ENCODE data around the gene DPP6. TPM values are rescaled to one million over a fixed set of nuclear protein-coding genes. Genes with fewer than 3 reads are reported as not detected.

Gene DPP6
- total and polyA plus RNA-seq, 2 experiments from 2014 or later: 0.20 to 0.44 TPM

DNA sequence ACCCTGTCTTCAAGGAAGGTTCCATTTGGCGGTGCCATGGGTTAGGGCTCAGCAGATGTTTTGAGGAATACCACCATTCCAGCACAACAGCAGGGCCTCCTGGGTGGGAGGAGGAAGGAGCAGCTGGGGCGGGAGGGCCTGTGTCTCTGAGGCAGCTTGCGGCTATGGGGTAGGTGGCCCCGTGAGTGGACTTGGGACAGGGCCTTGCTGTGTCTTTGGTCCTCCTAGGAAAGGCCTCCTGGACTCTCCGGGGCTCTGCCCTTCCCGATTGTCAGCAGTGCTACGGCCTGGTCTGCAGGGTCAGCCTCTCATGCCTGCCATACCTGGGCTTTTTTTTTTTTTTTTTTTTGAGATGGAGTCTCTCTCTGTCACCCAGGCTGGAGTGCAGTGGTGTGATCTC lies 854.0 kb downstream of the DPP6 start:
- Histone ChIP-seq H3K9me3 (ENCODE audit: low read depth) (no peaks in the 10 kb centered on the region), H3K4me2 (no peak overlapping the region), H3K27me3 (no peaks in the 10 kb centered on the region), H3K9me2 (replicated peaks; ENCODE audit: insufficient read depth) (no peaks in the 10 kb centered on the region), H3K27ac (no peak overlapping the region), H3K36me3 (replicated peaks; ENCODE audit: insufficient read depth, low read depth) (no peaks in the 10 kb centered on the region), H2AFZ (no peak overlapping the region), H3K4me3 (no peak overlapping the region), H3K4me1 (ENCODE audit: insufficient read depth) (no peaks in the 10 kb centered on the region), H3K79me2 (no peaks in the 10 kb centered on the region), H4K20me1 (ENCODE audit: insufficient read depth, poor library complexity, severe bottlenecking) (no peaks in the 10 kb centered on the region)
- 100% methylated on average over 6 of the region's 7 CpGs for WGBS (ENCODE audit: low lambda C conversion rate, missing lambda C conversion rate)
- DNase-seq (ENCODE audit: low spot score): no peak
- TF ChIP-seq EZH2phosphoT487 (IDR thresholded peaks at IDR 0.05; ENCODE audit: low read depth, severe bottlenecking, unreplicated experiment) (no peak), EZH2 (IDR thresholded peaks at IDR 0.05; ENCODE audit: borderline replicate concordance) (no peak)
- TF ChIP-seq, protein P1, sequence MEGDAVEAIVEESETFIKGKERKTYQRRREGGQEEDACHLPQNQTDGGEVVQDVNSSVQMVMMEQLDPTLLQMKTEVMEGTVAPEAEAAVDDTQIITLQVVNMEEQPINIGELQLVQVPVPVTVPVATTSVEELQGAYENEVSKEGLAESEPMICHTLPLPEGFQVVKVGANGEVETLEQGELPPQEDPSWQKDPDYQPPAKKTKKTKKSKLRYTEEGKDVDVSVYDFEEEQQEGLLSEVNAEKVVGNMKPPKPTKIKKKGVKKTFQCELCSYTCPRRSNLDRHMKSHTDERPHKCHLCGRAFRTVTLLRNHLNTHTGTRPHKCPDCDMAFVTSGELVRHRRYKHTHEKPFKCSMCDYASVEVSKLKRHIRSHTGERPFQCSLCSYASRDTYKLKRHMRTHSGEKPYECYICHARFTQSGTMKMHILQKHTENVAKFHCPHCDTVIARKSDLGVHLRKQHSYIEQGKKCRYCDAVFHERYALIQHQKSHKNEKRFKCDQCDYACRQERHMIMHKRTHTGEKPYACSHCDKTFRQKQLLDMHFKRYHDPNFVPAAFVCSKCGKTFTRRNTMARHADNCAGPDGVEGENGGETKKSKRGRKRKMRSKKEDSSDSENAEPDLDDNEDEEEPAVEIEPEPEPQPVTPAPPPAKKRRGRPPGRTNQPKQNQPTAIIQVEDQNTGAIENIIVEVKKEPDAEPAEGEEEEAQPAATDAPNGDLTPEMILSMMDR (IDR thresholded peaks at IDR 0.05; ENCODE audit: poor library complexity): no peak

DNA sequence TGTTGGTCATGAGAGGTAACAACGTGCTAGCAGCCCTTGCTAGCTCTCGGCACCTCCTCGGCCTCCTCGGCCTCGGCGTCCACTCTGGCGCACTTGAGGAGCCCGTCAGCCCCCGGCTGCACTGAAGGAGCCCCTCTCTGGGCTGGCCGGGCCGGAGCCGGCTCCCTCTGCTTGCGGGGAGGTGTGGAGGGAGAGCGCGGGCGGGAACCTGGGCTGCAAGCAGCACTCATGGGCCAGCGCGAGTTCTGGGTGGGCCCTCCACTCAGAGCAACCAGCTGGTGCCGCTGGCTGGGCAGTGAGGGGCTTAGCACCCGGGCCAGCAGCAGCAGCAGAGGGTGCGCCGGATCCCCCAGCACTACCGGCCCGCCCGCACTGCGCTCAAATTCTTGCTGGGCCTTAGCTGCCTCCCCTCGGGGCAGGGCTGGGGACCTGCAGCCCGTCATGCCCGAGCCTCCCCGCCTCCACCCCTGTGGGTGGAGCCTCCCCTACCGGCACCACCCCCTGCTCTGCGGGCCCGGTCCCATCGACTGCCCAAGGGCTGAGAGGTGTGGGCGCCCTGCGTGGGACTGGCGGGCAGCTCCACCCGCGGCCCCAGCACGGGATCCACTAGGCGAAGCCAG lies 854.6 kb downstream of the DPP6 start:
- no peak overlapping the region for H3K4me2 ChIP-seq
- H3K4me1 ChIP-seq (ENCODE audit: insufficient read depth): no peaks in the 10 kb centered on the region
- no peaks in the 10 kb centered on the region for H3K36me3 ChIP-seq (replicated peaks; ENCODE audit: insufficient read depth, low read depth)
- no peak for DNase-seq (ENCODE audit: low spot score)
- H2AFZ ChIP-seq: no peak overlapping the region
- H3K27me3 ChIP-seq: no peaks in the 10 kb centered on the region
- no peak for TF ChIP-seq EZH2phosphoT487 (IDR thresholded peaks at IDR 0.05; ENCODE audit: low read depth, severe bottlenecking, unreplicated experiment)
- TF ChIP-seq, protein P1 (IDR thresholded peaks at IDR 0.05; ENCODE audit: poor library complexity): no peak
- no peak for TF ChIP-seq EZH2 (IDR thresholded peaks at IDR 0.05; ENCODE audit: borderline replicate concordance)
- H3K79me2 ChIP-seq: no peaks in the 10 kb centered on the region
- whole genome bisulfite sequencing (ENCODE audit: low lambda C conversion rate, missing lambda C conversion rate): 91% methylated on average over 36 of the region's 41 CpGs
- H3K9me3 ChIP-seq (ENCODE audit: low read depth): no peaks in the 10 kb centered on the region
- no peaks in the 10 kb centered on the region for H4K20me1 ChIP-seq (ENCODE audit: insufficient read depth, poor library complexity, severe bottlenecking)
- H3K9me2 ChIP-seq (replicated peaks; ENCODE audit: insufficient read depth): no peaks in the 10 kb centered on the region
- H3K4me3 ChIP-seq: no peak overlapping the region
- H3K27ac ChIP-seq: no peak overlapping the region

DNA sequence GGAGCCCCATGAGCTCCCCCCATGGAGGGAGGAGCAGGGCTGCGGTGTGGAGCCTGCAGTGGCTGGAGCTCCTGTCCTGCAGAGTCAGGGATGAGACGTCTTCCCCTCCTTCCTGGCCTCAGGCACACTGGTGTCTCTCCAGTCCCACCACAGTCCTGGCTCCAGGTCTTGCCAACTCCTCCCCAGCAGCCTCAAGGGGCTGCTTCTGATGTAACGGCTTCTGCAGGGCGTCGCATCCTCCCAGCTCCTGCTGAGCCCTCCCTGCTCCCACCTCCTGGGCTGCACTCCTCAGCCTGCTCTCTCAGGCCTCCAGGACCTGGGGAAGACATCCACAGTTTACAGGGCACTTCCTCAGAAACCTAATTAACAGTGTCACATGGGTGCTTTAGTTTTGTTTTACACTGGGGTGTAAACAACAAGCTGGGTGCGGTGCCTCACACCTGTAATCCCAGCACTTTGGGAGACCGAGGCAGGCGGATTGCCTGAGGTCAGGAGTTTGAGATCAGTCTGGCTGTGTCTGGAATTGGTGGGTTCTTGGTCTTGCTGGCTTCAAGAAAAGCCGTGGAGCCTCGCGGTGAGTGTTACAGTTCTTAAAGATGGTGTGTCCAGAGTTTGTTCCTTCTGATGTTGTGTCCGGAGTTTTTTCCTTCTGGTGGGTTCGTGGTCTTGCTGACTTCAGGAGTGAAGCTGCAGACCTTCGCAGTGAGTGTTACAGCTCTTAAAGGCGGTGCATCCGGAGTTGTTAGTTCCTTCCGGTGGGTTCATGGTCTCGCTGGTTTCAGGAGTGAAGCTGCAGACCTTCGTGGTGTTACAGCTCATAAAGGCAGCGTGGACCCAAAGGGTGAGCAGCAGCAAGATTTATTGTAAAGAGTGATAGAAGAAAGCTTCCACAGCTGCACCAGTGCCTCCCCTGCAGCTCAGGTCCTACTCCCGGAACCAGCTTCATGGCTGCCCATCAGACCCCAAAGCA lies 855.7 kb downstream of the DPP6 start:
- no peaks in the 10 kb centered on the region for H3K9me2 ChIP-seq (replicated peaks; ENCODE audit: insufficient read depth)
- no peaks in the 10 kb centered on the region for H4K20me1 ChIP-seq (ENCODE audit: insufficient read depth, poor library complexity, severe bottlenecking)
- H3K4me1 ChIP-seq (ENCODE audit: insufficient read depth): no peaks in the 10 kb centered on the region
- 85% methylated on average over 21 of the region's 21 CpGs for WGBS (ENCODE audit: low lambda C conversion rate, missing lambda C conversion rate)
- H3K27ac ChIP-seq: no peak overlapping the region
- H3K27me3 ChIP-seq: no peaks in the 10 kb centered on the region
- no peaks in the 10 kb centered on the region for H3K9me3 ChIP-seq (ENCODE audit: low read depth)
- no peaks in the 10 kb centered on the region for H3K36me3 ChIP-seq (replicated peaks; ENCODE audit: insufficient read depth, low read depth)
- no peak overlapping the region for H2AFZ ChIP-seq
- H3K4me3 ChIP-seq: no peak overlapping the region
- no peaks in the 10 kb centered on the region for H3K79me2 ChIP-seq
- no peak for DNase-seq (ENCODE audit: low spot score)
- H3K4me2 ChIP-seq: no peak overlapping the region
- TF ChIP-seq, protein P1 (IDR thresholded peaks at IDR 0.05; ENCODE audit: poor library complexity): no peak
- TF ChIP-seq EZH2 (IDR thresholded peaks at IDR 0.05; ENCODE audit: borderline replicate concordance) (no peak), EZH2phosphoT487 (IDR thresholded peaks at IDR 0.05; ENCODE audit: low read depth, severe bottlenecking, unreplicated experiment) (no peak)
